OCI-LY7 (cell line): ENCODE results near the gene PRKN. TPM values are rescaled to one million over a fixed set of nuclear protein-coding genes. Genes with fewer than 3 reads are reported as not detected.

Source experiments
- BruUV-seq: library from RNA; stranded (reverse); fragments of 400-500 nt; replicated peaks from 2 replicates; lab custom pipeline; 2021; lab: Mats Ljungman, UMichigan
- CTCF ChIA-PET: fragments of 300-600 bp; sonication (Branson Sonifier 250); formaldehyde crosslinking; loops from one replicate; lab custom pipeline; 2022; ENCODE audit warnings: antibody characterized with exemption; ENCODE audit not compliant: unreplicated experiment; lab: Charles Lee
- POLR2A ChIA-PET: fragments of 300-600 bp; sonication (Branson Sonifier 250); formaldehyde crosslinking; loops from one replicate; lab custom pipeline; 2022; ENCODE audit warnings: antibody characterized with exemption; lab: Charles Lee
- DNase-seq: peaks from one replicate; pipeline ENCODE4 v3.0.0-alpha.2; 2015; ENCODE audit warnings: low spot score
- H2AFZ ChIP-seq: fragments of 200-600 bp; sonication (generic), shearing (Covaris generic); 2 replicates; pipeline ENCODE4 v1.6.1; 2014; ENCODE audit warnings: mild to moderate bottlenecking, antibody characterized with exemption, low read length, moderate library complexity
- H3K27ac ChIP-seq: fragments of 200-600 bp; sonication (generic); 2 replicates; pipeline ENCODE4 v1.5.1; 2014; ENCODE audit warnings: mixed run types, low read depth, mild to moderate bottlenecking, moderate library complexity, low read length, inconsistent platforms; ENCODE audit not compliant: poor library complexity, severe bottlenecking
- H3K36me3 ChIP-seq: fragments of 200-600 bp; sonication (generic); 2 replicates; pipeline ENCODE4 v1.6.1; 2014; ENCODE audit warnings: mild to moderate bottlenecking, antibody characterized with exemption, low read length, moderate library complexity, mixed read lengths; ENCODE audit not compliant: insufficient read depth
- H3K4me1 ChIP-seq: fragments of 200-600 bp; sonication (generic); 2 replicates; pipeline ENCODE4 v1.5.1; 2014; ENCODE audit warnings: mild to moderate bottlenecking, low read length; ENCODE audit not compliant: insufficient read depth, poor library complexity, severe bottlenecking
- H3K4me2 ChIP-seq: fragments of 200-600 bp; sonication (generic); 2 replicates; pipeline ENCODE4 v1.6.1; 2014; ENCODE audit warnings: mild to moderate bottlenecking, low read length
- H3K4me3 ChIP-seq: fragments of 200-600 bp; sonication (generic); 2 replicates; pipeline ENCODE4 v1.5.1; 2014; ENCODE audit warnings: mild to moderate bottlenecking, low read depth, low read length; ENCODE audit not compliant: poor library complexity, severe bottlenecking
- H3K79me2 ChIP-seq: fragments of 200-600 bp; sonication (generic); 2 replicates; pipeline ENCODE4 v1.6.1; 2016; ENCODE audit warnings: low read depth, mild to moderate bottlenecking, low read length, moderate library complexity, mixed read lengths; ENCODE audit not compliant: insufficient read depth
- H3K9me2 ChIP-seq: fragments of 200-600 bp; sonication (generic); 2 replicates; pipeline ENCODE4 v1.6.1; 2016; ENCODE audit warnings: mild to moderate bottlenecking, low read length, mixed read lengths; ENCODE audit not compliant: insufficient read depth
- H3K9me3 ChIP-seq: fragments of 200-600 bp; sonication (generic); 2 replicates; pipeline ENCODE4 v1.6.1; 2014; ENCODE audit warnings: mild to moderate bottlenecking, mixed run types, low read length, mixed read lengths
- H4K20me1 ChIP-seq: fragments of 200-600 bp; sonication (generic); 2 replicates; pipeline ENCODE4 v1.6.1; 2014; ENCODE audit warnings: mild to moderate bottlenecking, antibody characterized with exemption, low read length, moderate library complexity, mixed read lengths; ENCODE audit not compliant: insufficient read depth
- CTCF ChIP-seq: fragments of 200-600 bp; sonication (generic); conservative IDR thresholded peaks from 2 replicates; pipeline ENCODE4 v1.5.1; 2014; ENCODE audit warnings: mild to moderate bottlenecking, antibody characterized with exemption, low read length, moderate library complexity, mixed read lengths
- EZH2phosphoT487 ChIP-seq: fragments of 200-600 bp; sonication (generic); IDR thresholded peaks from 2 replicates; pipeline ENCODE4 v1.6.1; 2018; ENCODE audit warnings: low read depth, borderline replicate concordance, mild to moderate bottlenecking, mixed run types, antibody characterized with exemption, low read length, moderate library complexity, mixed read lengths
- intact Hi-C: fragments of 100-400 bp; cut with micrococcal nuclease; formaldehyde crosslinking; loops from one replicate; pipeline ENCODE4 v1.10.0; 2022; ENCODE audit not compliant: unreplicated experiment
- total RNA-seq, 2 experiments: library from RNA; depleted of rRNA in 1 of 2; stranded (reverse); fragments of >200 nt in 1 of 2; shearing (Covaris generic) in 1 of 2; gene quantifications; 2 replicates each; pipeline ENCODE4 v1.2.3, GENCODE V29; 2014 to 2022

Gene PRKN
- total RNA-seq, 2 experiments from 2014 or later, result 1.3 to 2.0 TPM

DNA sequence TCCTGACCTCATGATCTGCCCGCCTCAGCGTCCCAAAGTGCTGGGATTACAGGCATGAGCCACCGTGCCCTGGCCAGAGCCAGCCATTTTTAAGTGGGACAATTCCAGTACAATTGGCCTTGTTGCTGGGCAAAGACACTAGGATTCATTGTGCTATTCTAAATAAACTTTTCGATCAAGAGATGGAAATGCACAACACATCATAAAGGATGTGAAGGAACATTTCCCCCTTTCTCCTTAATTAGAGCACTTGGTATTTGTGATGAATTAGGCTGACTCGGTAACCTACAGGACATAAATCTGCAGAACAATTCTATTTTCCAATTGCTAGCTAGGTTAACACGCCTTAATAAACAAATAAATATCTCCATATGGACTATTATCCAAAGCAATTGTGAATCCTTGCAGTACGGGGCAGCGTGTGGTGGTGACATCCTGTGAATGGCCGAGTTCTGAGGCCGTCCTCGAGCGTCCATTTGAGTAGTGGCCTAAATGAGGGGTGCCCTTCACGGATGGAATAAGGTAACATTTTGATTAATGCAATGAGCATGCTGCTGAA lies 1047.5 kb downstream of the PRKN start:
- intact Hi-C loops, result no loop called here
- POLR2A ChIA-PET, result no interaction called here
- CTCF ChIA-PET, result no interaction called here

GRCh38 chr6:161677188-161677587 lies 1050.4 kb downstream of the PRKN start:
- no peak overlapping the region for H3K4me3 ChIP-seq
- BruUV-seq, result no TSS peak
- H3K9me2 ChIP-seq, result no peaks in the 10 kb centered on the region
- H4K20me1 ChIP-seq, result no peaks in the 10 kb centered on the region
- no peak overlapping the region for H2AFZ ChIP-seq
- ChIA-PET POLR2A (no interaction called here), CTCF (no interaction called here)
- H3K9me3 ChIP-seq, result no peaks in the 10 kb centered on the region
- DNase-seq, result no peak
- H3K36me3 ChIP-seq, result no peaks in the 10 kb centered on the region
- H3K4me2 ChIP-seq, result no peak overlapping the region
- H3K79me2 ChIP-seq, result no peaks in the 10 kb centered on the region
- no peak for TF ChIP-seq CTCF
- TF ChIP-seq EZH2phosphoT487, result no peak
- H3K4me1 ChIP-seq, result no peaks in the 10 kb centered on the region
- intact Hi-C loops, result no loop called here
- H3K27ac ChIP-seq, result no peak overlapping the region

More for the DNA sequence above, 1047.5 kb downstream of the PRKN start:
- H3K4me3 ChIP-seq, result no peak overlapping the region
- H3K4me1 ChIP-seq, result no peaks in the 10 kb centered on the region
- TF ChIP-seq CTCF (no peak), EZH2phosphoT487 (no peak)
- no peaks in the 10 kb centered on the region for H3K9me3 ChIP-seq
- no peaks in the 10 kb centered on the region for H3K9me2 ChIP-seq
- no TSS peak for BruUV-seq
- no peak overlapping the region for H3K27ac ChIP-seq
- no peak overlapping the region for H3K4me2 ChIP-seq
- H3K36me3 ChIP-seq, result no peaks in the 10 kb centered on the region
- no peaks in the 10 kb centered on the region for H3K79me2 ChIP-seq
- H2AFZ ChIP-seq, result no peak overlapping the region
- no peaks in the 10 kb centered on the region for H4K20me1 ChIP-seq
- no peak for DNase-seq

- H3K79me2 ChIP-seq, result no peaks in the 10 kb centered on the region
- H3K9me2 ChIP-seq, result no peaks in the 10 kb centered on the region
- H3K4me3 ChIP-seq, result no peak overlapping the region
- H4K20me1 ChIP-seq, result no peaks in the 10 kb centered on the region
- no TSS peak for BruUV-seq
- no peak overlapping the region for H3K27ac ChIP-seq
- ChIA-PET CTCF (no interaction called here), POLR2A (interaction anchor here (1.2 kb wide), 1 partner anchor 16 kb away, joined by 3 read pairs; no protein-coding TSS in a partner anchor)
- DNase-seq, result no peak
- intact Hi-C loops, result no loop called here
- no peak overlapping the region for H3K4me2 ChIP-seq
- H2AFZ ChIP-seq, result no peak overlapping the region
- H3K4me1 ChIP-seq, result no peaks in the 10 kb centered on the region
- H3K9me3 ChIP-seq, result no peaks in the 10 kb centered on the region
- no peaks in the 10 kb centered on the region for H3K36me3 ChIP-seq
- TF ChIP-seq CTCF (no peak), EZH2phosphoT487 (no peak)
These were observed 1051.0 kb downstream of the PRKN start for GRCh38 chr6:161676586-161676985.
